T-helper 2 cell treated with Interferon-gamma antibody and Interleukin-4, amounts not matched to agents 100 ng/mL and 5 ng/mL, for 36 hours (primary cell): ENCODE results near the gene TRPM3. TPM values are rescaled to one million over a fixed set of nuclear protein-coding genes. Genes with fewer than 3 reads are reported as not detected.

Experiments
- intact Hi-C: fragments of 100-400 bp; cut with micrococcal nuclease; formaldehyde crosslinking; loops from one replicate; pipeline ENCODE4 v1.15.1; 2023
- total RNA-seq: library from RNA; stranded (reverse); gene quantifications from 2 replicates; pipeline ENCODE4 v1.2.3, GENCODE V29; 2022

TRPM3 gene
- total RNA-seq, 1 donor from 2014 or later = not detected

GRCh38 chr9:71098801-71099200, 22.6 kb downstream of the TRPM3 start:
- intact Hi-C loops = no loop called here

- intact Hi-C loops = no loop called here
Observed at GRCh38 chr9:71097671-71098070, 23.8 kb downstream of the TRPM3 start.

- intact Hi-C loops = no loop called here
Observed at GRCh38 chr9:71096421-71097108, 24.9 kb downstream of the TRPM3 start.

- intact Hi-C loops = no loop called here
Observed at GRCh38 chr9:71094708-71095251, 26.6 kb downstream of the TRPM3 start.

- intact Hi-C loops = no loop called here
Observed at GRCh38 chr9:71090896-71091295, 30.5 kb downstream of the TRPM3 start.

GRCh38 chr9:71079451-71079850, 42.0 kb downstream of the TRPM3 start:
- intact Hi-C loops = no loop called here

GRCh38 chr9:71076096-71076495, 45.3 kb downstream of the TRPM3 start:
- intact Hi-C loops = no loop called here

GRCh38 chr9:71073494-71073893, 47.9 kb downstream of the TRPM3 start:
- intact Hi-C loops = no loop called here

GRCh38 chr9:71072587-71072986, 48.8 kb downstream of the TRPM3 start:
- intact Hi-C loops = no loop called here

- intact Hi-C loops = no loop called here
Observed at GRCh38 chr9:71071633-71072032, 49.8 kb downstream of the TRPM3 start.

GRCh38 chr9:71058660-71059059, 62.8 kb downstream of the TRPM3 start:
- intact Hi-C loops = no loop called here

GRCh38 chr9:71052287-71052686, 69.1 kb downstream of the TRPM3 start:
- intact Hi-C loops = no loop called here

GRCh38 chr9:71048280-71048679, 73.1 kb downstream of the TRPM3 start:
- intact Hi-C loops = no loop called here

GRCh38 chr9:71042448-71042990, 78.9 kb downstream of the TRPM3 start:
- intact Hi-C loops = no loop called here

- intact Hi-C loops = no loop called here
Observed at GRCh38 chr9:71037521-71037920, 83.9 kb downstream of the TRPM3 start.

- intact Hi-C loops = no loop called here
Observed at GRCh38 chr9:71036501-71036900, 84.9 kb downstream of the TRPM3 start.

GRCh38 chr9:71032779-71033178, 88.6 kb downstream of the TRPM3 start:
- intact Hi-C loops = no loop called here

- intact Hi-C loops = no loop called here
Observed at GRCh38 chr9:71025728-71026127, 95.7 kb downstream of the TRPM3 start.

GRCh38 chr9:71025201-71025600, 96.2 kb downstream of the TRPM3 start:
- intact Hi-C loops = no loop called here

- intact Hi-C loops = no loop called here
Observed at GRCh38 chr9:71010258-71010657, 111.2 kb downstream of the TRPM3 start.

GRCh38 chr9:71005456-71005855, 116.0 kb downstream of the TRPM3 start:
- intact Hi-C loops = no loop called here

GRCh38 chr9:71004196-71004595, 117.2 kb downstream of the TRPM3 start:
- intact Hi-C loops = loop anchor here (5.0 kb wide), 1 partner anchor 77 kb away; no protein-coding TSS in a partner anchor

- intact Hi-C loops = loop anchor here (5.0 kb wide), 1 partner anchor 76 kb away; no protein-coding TSS in a partner anchor
Observed at GRCh38 chr9:71003346-71003745, 118.1 kb downstream of the TRPM3 start.
